Skeletal muscle satellite cell (primary cell): ENCODE measurements around the gene WDR47.
"Not testable (repeated sequence)": the region's sequence is repeated elsewhere in the genome, so short reads cannot be mapped to it uniquely, and the experiment has no call there.

Experiments used
- H3K27me3 ChIP-seq: 2 replicates; pipeline ENCODE4 v1.7.0; 2013; ENCODE audit warnings: low read length; ENCODE audit not compliant: control insufficient read depth, insufficient read depth
- H3K36me3 ChIP-seq: 2 replicates; pipeline ENCODE4 v1.7.0; 2013; ENCODE audit warnings: mild to moderate bottlenecking, control low read depth, low read length; ENCODE audit not compliant: insufficient read depth
- H3K4me1 ChIP-seq: 2 replicates; pipeline ENCODE4 v1.7.0; 2013; ENCODE audit warnings: low read length; ENCODE audit not compliant: control insufficient read depth, insufficient read depth
- H3K4me2 ChIP-seq: 2 replicates; pipeline ENCODE4 v1.7.0; 2013; ENCODE audit warnings: mild to moderate bottlenecking, low read length
- H3K4me3 ChIP-seq: 2 replicates; pipeline ENCODE4 v1.7.0; 2013; ENCODE audit warnings: low read length
- H3K9ac ChIP-seq: 2 replicates; pipeline ENCODE4 v1.7.0; 2013; ENCODE audit warnings: mild to moderate bottlenecking, low read depth, low read length, moderate library complexity
- H3K9me3 ChIP-seq: replicated peaks from 2 replicates; pipeline ENCODE4 v1.7.0; 2013; ENCODE audit warnings: mild to moderate bottlenecking, control low read depth, low read length

Gene WDR47

GRCh38 chr1:109048335-109048734 is 6.4 kb upstream of the WDR47 start:
- Histone ChIP-seq H3K9me3 (no peaks in the 10 kb centered on the region), H3K4me1 (no peaks in the 10 kb centered on the region), H3K9ac (no peak overlapping the region), H3K4me2 (no peak overlapping the region), H3K4me3 (no peak overlapping the region), H3K36me3 (no peaks in the 10 kb centered on the region), H3K27me3 (no peaks in the 10 kb centered on the region)

- H3K4me1 ChIP-seq, result no peaks in the 10 kb centered on the region
- no peaks in the 10 kb centered on the region for H3K27me3 ChIP-seq
- H3K9me3 ChIP-seq, result no peaks in the 10 kb centered on the region
- H3K36me3 ChIP-seq, result no peaks in the 10 kb centered on the region
- no peak overlapping the region for H3K4me3 ChIP-seq
- H3K9ac ChIP-seq, result no peak overlapping the region
- no peak overlapping the region for H3K4me2 ChIP-seq
Measured at GRCh38 chr1:109047339-109047738, 5.4 kb upstream of the WDR47 start.

- Histone ChIP-seq H3K9ac (no peak overlapping the region), H3K27me3 (no peaks in the 10 kb centered on the region), H3K4me3 (no peak overlapping the region), H3K4me1 (no peaks in the 10 kb centered on the region), H3K9me3 (no peaks in the 10 kb centered on the region), H3K36me3 (no peaks in the 10 kb centered on the region), H3K4me2 (no peak overlapping the region)
Measured at GRCh38 chr1:109046671-109047070, 4.8 kb upstream of the WDR47 start.

- no peaks in the 10 kb centered on the region for H3K4me1 ChIP-seq
- no peaks in the 10 kb centered on the region for H3K9me3 ChIP-seq
- no peak overlapping the region for H3K4me3 ChIP-seq
- no peaks in the 10 kb centered on the region for H3K36me3 ChIP-seq
- no peak overlapping the region for H3K4me2 ChIP-seq
- no peak overlapping the region for H3K9ac ChIP-seq
- H3K27me3 ChIP-seq, result no peaks in the 10 kb centered on the region
Measured at GRCh38 chr1:109045595-109045994, 3.7 kb upstream of the WDR47 start.

GRCh38 chr1:109040989-109041620 is 797 bp downstream of the WDR47 start:
- no peaks in the 10 kb centered on the region for H3K36me3 ChIP-seq
- H3K9ac ChIP-seq, result peak overlapping the region; percentile 98
- peak overlapping the region; percentile 87 for H3K4me2 ChIP-seq
- H3K27me3 ChIP-seq, result no peaks in the 10 kb centered on the region
- H3K4me1 ChIP-seq, result peaks cover 3% of the 10 kb centered on the region
- H3K4me3 ChIP-seq, result peak overlapping the region; percentile 100
- H3K9me3 ChIP-seq, result no peaks in the 10 kb centered on the region

- H3K27me3 ChIP-seq, result no peaks in the 10 kb centered on the region
- H3K9me3 ChIP-seq, result no peaks in the 10 kb centered on the region
- peak overlapping the region; percentile 100 for H3K4me3 ChIP-seq
- H3K4me1 ChIP-seq, result peaks cover 3% of the 10 kb centered on the region
- H3K9ac ChIP-seq, result peak overlapping the region; percentile 98
- H3K4me2 ChIP-seq, result peak overlapping the region; percentile 87
- H3K36me3 ChIP-seq, result no peaks in the 10 kb centered on the region
Measured at GRCh38 chr1:109040627-109040988, 1.3 kb downstream of the WDR47 start.

- no peak overlapping the region for H3K4me3 ChIP-seq
- no peak overlapping the region for H3K9ac ChIP-seq
- no peaks in the 10 kb centered on the region for H3K9me3 ChIP-seq
- no peaks in the 10 kb centered on the region for H3K27me3 ChIP-seq
- H3K4me2 ChIP-seq, result no peak overlapping the region
- H3K36me3 ChIP-seq, result no peaks in the 10 kb centered on the region
- H3K4me1 ChIP-seq, result no peaks in the 10 kb centered on the region
Measured at GRCh38 chr1:109034382-109034781, 7.5 kb downstream of the WDR47 start.

GRCh38 chr1:109029493-109029892 is 12.4 kb downstream of the WDR47 start:
- not testable (repeated sequence) for H3K4me3 ChIP-seq, H3K36me3 ChIP-seq, H3K4me2 ChIP-seq, H3K9me3 ChIP-seq, H3K9ac ChIP-seq, H3K27me3 ChIP-seq, H3K4me1 ChIP-seq

GRCh38 chr1:109027841-109028240 is 14.1 kb downstream of the WDR47 start:
- Histone ChIP-seq H3K4me2 (no peak overlapping the region), H3K9ac (no peak overlapping the region), H3K9me3 (no peaks in the 10 kb centered on the region), H3K36me3 (no peaks in the 10 kb centered on the region), H3K4me3 (no peak overlapping the region), H3K4me1 (no peaks in the 10 kb centered on the region), H3K27me3 (no peaks in the 10 kb centered on the region)

GRCh38 chr1:109025694-109026093 is 16.2 kb downstream of the WDR47 start:
- Histone ChIP-seq H3K27me3 (no peaks in the 10 kb centered on the region), H3K4me3 (no peak overlapping the region), H3K9me3 (no peaks in the 10 kb centered on the region), H3K4me1 (no peaks in the 10 kb centered on the region), H3K9ac (no peak overlapping the region), H3K36me3 (peaks cover 3% of the 10 kb centered on the region), H3K4me2 (no peak overlapping the region)

GRCh38 chr1:109024646-109025045 is 17.3 kb downstream of the WDR47 start:
- no peaks in the 10 kb centered on the region for H3K27me3 ChIP-seq
- no peaks in the 10 kb centered on the region for H3K9me3 ChIP-seq
- H3K4me2 ChIP-seq, result no peak overlapping the region
- no peak overlapping the region for H3K9ac ChIP-seq
- H3K4me1 ChIP-seq, result no peaks in the 10 kb centered on the region
- H3K4me3 ChIP-seq, result no peak overlapping the region
- peaks cover 3% of the 10 kb centered on the region for H3K36me3 ChIP-seq

GRCh38 chr1:109020693-109021257 is 21.1 kb downstream of the WDR47 start:
- Histone ChIP-seq H3K4me1 (no peaks in the 10 kb centered on the region), H3K4me3 (no peak overlapping the region), H3K27me3 (no peaks in the 10 kb centered on the region), H3K4me2 (no peak overlapping the region), H3K9me3 (no peaks in the 10 kb centered on the region), H3K36me3 (peaks cover 16% of the 10 kb centered on the region), H3K9ac (no peak overlapping the region)
